ENCODE results near the gene AAGAB.

Gene AAGAB

DNA sequence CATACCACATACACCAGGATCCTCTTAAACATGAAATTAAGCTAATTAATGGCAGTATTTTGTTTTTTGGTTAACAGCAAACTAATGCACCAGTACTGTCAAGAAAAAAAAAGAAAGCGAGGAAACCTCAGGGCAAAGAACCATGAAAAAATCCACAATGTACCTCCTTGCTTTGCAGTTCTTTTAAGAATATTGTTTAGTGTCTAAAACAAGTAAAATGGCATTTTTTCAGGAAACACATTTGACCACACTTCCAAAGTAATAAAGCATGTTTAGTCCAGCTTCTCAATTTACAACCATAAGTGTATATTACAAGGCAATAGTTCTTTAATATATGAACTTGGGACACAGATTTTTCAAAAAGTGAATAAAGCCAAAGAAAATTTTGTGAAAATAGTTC, 26.6 kb downstream of the AAGAB start:
- no peak overlapping the region for H3K9ac ChIP-seq (ENCODE audit: low read depth, low read length)
- H3K27me3 ChIP-seq (ENCODE audit: insufficient read depth, low read length), result no peaks in the 10 kb centered on the region
- peaks cover 37% of the 10 kb centered on the region for H3K36me3 ChIP-seq (ENCODE audit: insufficient read depth, low read length)
- no peaks in the 10 kb centered on the region for H3K4me1 ChIP-seq (ENCODE audit: insufficient read depth, low read length)
- WGBS, result 100% methylated on average over 1 of the region's 1 CpG
- H3K4me3 ChIP-seq (ENCODE audit: low read length), result no peak overlapping the region
- H3K27ac ChIP-seq (ENCODE audit: low read depth, low read length), result no peak overlapping the region
- no peaks in the 10 kb centered on the region for H3K9me3 ChIP-seq (ENCODE audit: insufficient read depth, low read depth, low read length)

GRCh38 chr15:67227431-67227830, 27.0 kb downstream of the AAGAB start:
- Histone ChIP-seq H3K36me3 (ENCODE audit: insufficient read depth, low read length) (peaks cover 33% of the 10 kb centered on the region), H3K9ac (ENCODE audit: low read depth, low read length) (no peak overlapping the region), H3K4me1 (ENCODE audit: insufficient read depth, low read length) (no peaks in the 10 kb centered on the region), H3K4me3 (ENCODE audit: low read length) (no peak overlapping the region), H3K27me3 (ENCODE audit: insufficient read depth, low read length) (no peaks in the 10 kb centered on the region), H3K27ac (ENCODE audit: low read depth, low read length) (no peak overlapping the region), H3K9me3 (ENCODE audit: insufficient read depth, low read depth, low read length) (no peaks in the 10 kb centered on the region)
- 75% methylated on average over 1 of the region's 1 CpG for WGBS

GRCh38 chr15:67225336-67225735, 29.1 kb downstream of the AAGAB start:
- Histone ChIP-seq H3K4me3 (ENCODE audit: low read length) (no peak overlapping the region), H3K36me3 (ENCODE audit: insufficient read depth, low read length) (peaks cover 19% of the 10 kb centered on the region), H3K4me1 (ENCODE audit: insufficient read depth, low read length) (no peaks in the 10 kb centered on the region), H3K9me3 (ENCODE audit: insufficient read depth, low read depth, low read length) (no peaks in the 10 kb centered on the region), H3K9ac (ENCODE audit: low read depth, low read length) (no peak overlapping the region), H3K27me3 (ENCODE audit: insufficient read depth, low read length) (no peaks in the 10 kb centered on the region), H3K27ac (ENCODE audit: low read depth, low read length) (no peak overlapping the region)
- no CpG with 5 or more reads among the region's 2 CpGs for WGBS

DNA sequence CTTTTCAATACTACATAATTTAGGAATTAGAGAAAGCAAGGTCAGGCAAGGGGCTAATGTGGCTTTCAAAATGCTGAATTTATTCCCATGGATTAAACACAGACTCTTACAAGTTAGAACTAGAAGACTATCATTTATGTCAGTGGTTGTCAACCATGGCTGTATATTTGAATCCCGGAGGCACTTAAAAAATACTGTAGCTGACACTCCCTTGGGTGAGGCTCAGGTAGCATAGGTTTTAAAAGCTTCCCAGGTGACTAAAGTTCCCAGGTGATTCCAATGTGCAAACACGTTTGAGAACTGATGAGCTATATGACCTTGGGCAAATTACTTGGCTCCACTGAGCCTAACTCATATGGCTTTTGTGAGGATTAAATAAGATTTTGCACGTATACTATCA, 29.6 kb downstream of the AAGAB start:
- 92% methylated on average over 3 of the region's 3 CpGs for WGBS
- peaks cover 16% of the 10 kb centered on the region; the same call in 1 of the 2 replicates for H3K36me3 ChIP-seq (ENCODE audit: insufficient read depth, low read length)

GRCh38 chr15:67219288-67219687, 35.2 kb downstream of the AAGAB start:
- Histone ChIP-seq H3K4me1 (ENCODE audit: insufficient read depth, low read length) (no peaks in the 10 kb centered on the region), H3K27me3 (ENCODE audit: insufficient read depth, low read length) (no peaks in the 10 kb centered on the region)
- 97% methylated on average over 2 of the region's 2 CpGs for WGBS

More for the DNA sequence above, 29.6 kb downstream of the AAGAB start:
- no peaks in the 10 kb centered on the region for H3K9me3 ChIP-seq (ENCODE audit: insufficient read depth, low read depth, low read length)
- H3K27ac ChIP-seq (ENCODE audit: low read depth, low read length), result no peak overlapping the region
- no peaks in the 10 kb centered on the region for H3K4me1 ChIP-seq (ENCODE audit: insufficient read depth, low read length)
- H3K4me3 ChIP-seq (ENCODE audit: low read length), result no peak overlapping the region
- H3K9ac ChIP-seq (ENCODE audit: low read depth, low read length), result no peak overlapping the region
- H3K27me3 ChIP-seq (ENCODE audit: insufficient read depth, low read length), result no peaks in the 10 kb centered on the region

GRCh38 chr15:67218428-67218827, 36.0 kb downstream of the AAGAB start:
- Histone ChIP-seq H3K27ac (ENCODE audit: low read depth, low read length) (no peak overlapping the region), H3K9me3 (ENCODE audit: insufficient read depth, low read depth, low read length) (no peaks in the 10 kb centered on the region), H3K36me3 (ENCODE audit: insufficient read depth, low read length) (0 out of 2 replicates have a peak, but pooled peaks cover 5% of the 10 kb centered on the region), H3K27me3 (ENCODE audit: insufficient read depth, low read length) (no peaks in the 10 kb centered on the region), H3K9ac (ENCODE audit: low read depth, low read length) (no peak overlapping the region), H3K4me1 (ENCODE audit: insufficient read depth, low read length) (no peaks in the 10 kb centered on the region), H3K4me3 (ENCODE audit: low read length) (no peak overlapping the region)

More at GRCh38 chr15:67219288-67219687, 35.2 kb downstream of the AAGAB start:
- no peaks in the 10 kb centered on the region for H3K9me3 ChIP-seq (ENCODE audit: insufficient read depth, low read depth, low read length)
- 0 out of 2 replicates have a peak, but pooled peaks cover 5% of the 10 kb centered on the region for H3K36me3 ChIP-seq (ENCODE audit: insufficient read depth, low read length)
- no peak overlapping the region for H3K27ac ChIP-seq (ENCODE audit: low read depth, low read length)
- H3K9ac ChIP-seq (ENCODE audit: low read depth, low read length), result no peak overlapping the region
- H3K4me3 ChIP-seq (ENCODE audit: low read length), result no peak overlapping the region

DNA sequence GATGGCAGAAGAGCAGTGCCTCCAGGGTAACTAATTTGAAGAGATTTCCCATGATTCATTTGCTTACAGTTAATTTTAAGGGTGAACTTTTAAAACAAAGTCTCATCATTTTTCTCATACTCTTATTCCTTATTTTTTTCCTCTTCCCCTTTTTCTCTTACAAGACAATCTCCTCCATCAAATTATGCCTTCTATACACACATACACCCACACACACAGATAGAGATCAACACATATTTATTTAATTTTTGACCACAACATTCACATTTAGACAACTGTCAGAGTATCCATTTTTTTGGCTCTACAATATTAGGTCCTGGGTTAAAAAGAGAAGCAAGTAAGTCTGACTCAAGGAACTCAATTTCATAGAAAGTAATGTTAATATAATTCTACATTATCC, 37.6 kb downstream of the AAGAB start:
- Histone ChIP-seq H3K9ac (ENCODE audit: low read depth, low read length) (no peak overlapping the region), H3K36me3 (ENCODE audit: insufficient read depth, low read length) (0 out of 2 replicates have a peak, but pooled peaks cover 5% of the 10 kb centered on the region), H3K9me3 (ENCODE audit: insufficient read depth, low read depth, low read length) (no peaks in the 10 kb centered on the region), H3K4me3 (ENCODE audit: low read length) (no peak overlapping the region), H3K27me3 (ENCODE audit: insufficient read depth, low read length) (no peaks in the 10 kb centered on the region), H3K27ac (ENCODE audit: low read depth, low read length) (no peak overlapping the region), H3K4me1 (ENCODE audit: insufficient read depth, low read length) (no peaks in the 10 kb centered on the region)

GRCh38 chr15:67215102-67215501, 39.4 kb downstream of the AAGAB start:
- H3K27ac ChIP-seq (ENCODE audit: low read depth, low read length), result no peak overlapping the region
- no peak overlapping the region for H3K9ac ChIP-seq (ENCODE audit: low read depth, low read length)
- no peaks in the 10 kb centered on the region for H3K27me3 ChIP-seq (ENCODE audit: insufficient read depth, low read length)
- no peaks in the 10 kb centered on the region for H3K36me3 ChIP-seq (ENCODE audit: insufficient read depth, low read length)
- WGBS, result 96% methylated on average over 4 of the region's 6 CpGs
- H3K9me3 ChIP-seq (ENCODE audit: insufficient read depth, low read depth, low read length), result no peaks in the 10 kb centered on the region
- H3K4me1 ChIP-seq (ENCODE audit: insufficient read depth, low read length), result no peaks in the 10 kb centered on the region
- no peak overlapping the region for H3K4me3 ChIP-seq (ENCODE audit: low read length)

GRCh38 chr15:67212684-67213367, 41.6 kb downstream of the AAGAB start:
- H3K27ac ChIP-seq (ENCODE audit: low read depth, low read length), result no peak overlapping the region
- no peaks in the 10 kb centered on the region for H3K4me1 ChIP-seq (ENCODE audit: insufficient read depth, low read length)
- H3K4me3 ChIP-seq (ENCODE audit: low read length), result no peak overlapping the region
- 94% methylated on average over 4 of the region's 4 CpGs for whole genome bisulfite sequencing
- peaks cover 14% of the 10 kb centered on the region; the same call in 1 of the 2 replicates for H3K36me3 ChIP-seq (ENCODE audit: insufficient read depth, low read length)
- no peaks in the 10 kb centered on the region for H3K9me3 ChIP-seq (ENCODE audit: insufficient read depth, low read depth, low read length)
- H3K9ac ChIP-seq (ENCODE audit: low read depth, low read length), result no peak overlapping the region
- no peaks in the 10 kb centered on the region for H3K27me3 ChIP-seq (ENCODE audit: insufficient read depth, low read length)

DNA sequence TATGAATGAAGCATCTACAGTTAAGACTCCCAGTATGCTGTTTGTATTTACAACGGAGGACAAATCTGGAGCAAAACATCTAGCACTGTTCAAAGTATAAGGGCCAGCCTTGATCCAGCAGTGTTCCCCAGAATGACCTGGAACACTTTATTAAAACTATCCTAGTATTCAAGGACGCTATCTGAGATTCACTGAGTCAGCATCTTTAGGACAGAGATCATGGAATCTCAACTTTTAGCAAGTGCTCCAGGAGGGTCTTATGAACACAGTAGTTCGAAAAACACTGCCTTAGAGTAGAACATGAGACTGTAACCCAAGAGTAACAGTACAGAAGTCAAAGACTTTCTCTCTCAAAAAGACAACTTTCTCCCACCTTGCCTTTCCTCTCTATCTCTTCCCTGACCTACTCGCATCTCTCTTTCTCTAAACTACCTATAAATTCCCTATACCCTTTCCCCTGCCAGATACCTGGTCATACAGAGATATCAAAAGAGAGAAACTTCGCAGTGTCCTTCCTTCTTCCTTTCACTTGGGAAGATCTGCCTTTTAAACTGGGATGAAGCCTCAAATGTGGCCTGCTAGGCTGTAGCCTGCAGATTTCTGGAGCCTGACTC, 43.8 kb downstream of the AAGAB start:
- no peak overlapping the region for H3K9ac ChIP-seq (ENCODE audit: low read depth, low read length)
- no peak overlapping the region for H3K4me3 ChIP-seq (ENCODE audit: low read length)
- no peaks in the 10 kb centered on the region for H3K9me3 ChIP-seq (ENCODE audit: insufficient read depth, low read depth, low read length)
- no peak overlapping the region for H3K27ac ChIP-seq (ENCODE audit: low read depth, low read length)
- no peaks in the 10 kb centered on the region for H3K27me3 ChIP-seq (ENCODE audit: insufficient read depth, low read length)
- WGBS, result 92% methylated on average over 5 of the region's 5 CpGs
- no peaks in the 10 kb centered on the region for H3K4me1 ChIP-seq (ENCODE audit: insufficient read depth, low read length)
- peaks cover 28% of the 10 kb centered on the region for H3K36me3 ChIP-seq (ENCODE audit: insufficient read depth, low read length)

- H3K9me3 ChIP-seq (ENCODE audit: insufficient read depth, low read depth, low read length), result no peaks in the 10 kb centered on the region
- H3K4me1 ChIP-seq (ENCODE audit: insufficient read depth, low read length), result no peaks in the 10 kb centered on the region
- H3K4me3 ChIP-seq (ENCODE audit: low read length), result no peak overlapping the region
- no peak overlapping the region for H3K27ac ChIP-seq (ENCODE audit: low read depth, low read length)
- H3K27me3 ChIP-seq (ENCODE audit: insufficient read depth, low read length), result no peaks in the 10 kb centered on the region
- no CpG with 5 or more reads among the region's 2 CpGs for WGBS
- no peak overlapping the region for H3K9ac ChIP-seq (ENCODE audit: low read depth, low read length)
- peaks cover 36% of the 10 kb centered on the region for H3K36me3 ChIP-seq (ENCODE audit: insufficient read depth, low read length)
Measured at GRCh38 chr15:67208396-67208795, 46.1 kb downstream of the AAGAB start.
